ENCODE results near the gene ARHGAP26.

DNA sequence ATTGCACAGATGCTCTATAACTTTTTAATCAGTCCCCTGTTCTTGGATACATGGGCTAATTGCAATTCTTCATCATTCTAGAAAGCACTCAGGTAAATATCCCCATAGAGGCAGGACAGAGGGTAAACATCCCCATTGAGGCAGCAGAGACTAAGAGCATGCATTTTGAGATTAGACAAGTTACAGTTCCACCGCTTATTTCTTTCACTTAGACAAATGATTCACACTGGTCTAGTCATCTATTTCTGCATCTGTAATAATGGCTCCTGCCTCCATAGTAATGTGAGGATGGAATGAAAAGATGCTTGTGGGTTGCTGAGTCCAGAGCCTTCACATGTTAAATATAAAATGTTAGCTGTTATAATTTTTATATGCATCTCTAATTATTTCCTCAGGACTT, 276.9 kb downstream of the ARHGAP26 start:
- TF ChIP-seq EZH2 (IDR thresholded peaks at IDR 0.05; ENCODE audit: low read length, missing control alignments) (no peak), CTCF (conservative IDR thresholded peaks at IDR 0.05 in 1 of 2, IDR thresholded peaks at IDR 0.05 in 1 of 2; ENCODE audit: low read depth in 1 of 2, low read length in 2 of 2) (no peak)
